Liver (tissue), 9 donors: Measurements from ENCODE around the gene CD7. TPM values are rescaled to one million over a fixed set of nuclear protein-coding genes. Genes with fewer than 3 reads are reported as not detected.

ENCODE experiments used
- DNase-seq: peaks from one replicate; pipeline ENCODE4 v3.0.0-alpha.2; 2017; ENCODE audit warnings: low spot score
- H3K27ac ChIP-seq, 2 donors: one replicate each; pipeline ENCODE4 v1.7.0; 2013; ENCODE audit warnings: inconsistent platforms in 2 of 2, low read length in 2 of 2, control low read depth in 1 of 2, low read depth in 1 of 2, mild to moderate bottlenecking in 1 of 2
- H3K27me3 ChIP-seq, 4 donors: one replicate each; pipeline versions ENCODE4 v1.6.1 to v1.7.0; 2013; ENCODE audit warnings: low read length in 3 of 4, inconsistent platforms in 1 of 4, mild to moderate bottlenecking in 1 of 4, moderate library complexity in 1 of 4; ENCODE audit not compliant: control insufficient read depth in 4 of 4, insufficient read depth in 4 of 4
- H3K36me3 ChIP-seq, 4 donors: one replicate each; pipeline versions ENCODE4 v1.6.1 to v1.7.0; 2013; ENCODE audit warnings: low read length in 3 of 4, mild to moderate bottlenecking in 3 of 4, low read depth in 1 of 4, moderate library complexity in 1 of 4; ENCODE audit not compliant: control insufficient read depth in 4 of 4, insufficient read depth in 3 of 4
- H3K4me1 ChIP-seq, 4 donors: one replicate each; pipeline versions ENCODE4 v1.6.1 to v1.7.0; 2013; ENCODE audit warnings: low read length in 3 of 4, mild to moderate bottlenecking in 3 of 4, moderate library complexity in 1 of 4; ENCODE audit not compliant: control insufficient read depth in 4 of 4, insufficient read depth in 4 of 4
- H3K4me3 ChIP-seq, 3 donors: one replicate each; pipeline versions ENCODE4 v1.6.1 to v1.7.0; 2013; ENCODE audit warnings: low read length in 3 of 3, control low read depth in 1 of 3, low read depth in 1 of 3, mild to moderate bottlenecking in 1 of 3
- H3K9ac ChIP-seq, 2 donors: one replicate each; pipeline ENCODE4 v1.7.0; 2013; ENCODE audit warnings: low read length in 2 of 2, mild to moderate bottlenecking in 2 of 2, moderate library complexity in 2 of 2, control low read depth in 1 of 2, low read depth in 1 of 2
- H3K9me3 ChIP-seq, 4 donors: one replicate each; pipeline versions ENCODE4 v1.6.1 to v1.7.0; 2013; ENCODE audit warnings: low read length in 3 of 4; ENCODE audit not compliant: control insufficient read depth in 4 of 4
- ATF3 ChIP-seq: IDR thresholded peaks from 2 replicates; pipeline ENCODE4 v1.6.1; 2016; ENCODE audit warnings: antibody characterized with exemption
- EGR1 ChIP-seq, 2 donors: IDR thresholded peaks; 2 replicates each; pipeline ENCODE4 v1.6.1; 2016 to 2018; ENCODE audit warnings: antibody characterized with exemption in 2 of 2, low read depth in 2 of 2
- FOXA1 ChIP-seq: IDR thresholded peaks from 2 replicates; pipeline ENCODE4 v1.6.1; 2016; ENCODE audit warnings: antibody characterized with exemption
- FOXA2 ChIP-seq: IDR thresholded peaks from 2 replicates; pipeline ENCODE4 v1.6.1; 2016; ENCODE audit warnings: antibody characterized with exemption
- GABPA ChIP-seq, 2 donors: IDR thresholded peaks in 1 of 2; conservative IDR thresholded peaks in 1 of 2; 2 replicates each; pipeline ENCODE4 v1.6.1; 2016; ENCODE audit warnings: antibody characterized with exemption in 2 of 2, mild to moderate bottlenecking in 1 of 2, moderate library complexity in 1 of 2
- HNF4A ChIP-seq, 2 donors: conservative IDR thresholded peaks; 2 replicates each; pipeline ENCODE4 v1.6.1; 2016; ENCODE audit warnings: antibody characterized with exemption in 2 of 2, mild to moderate bottlenecking in 2 of 2
- MAX ChIP-seq: IDR thresholded peaks from 2 replicates; pipeline ENCODE4 v1.6.1; 2016; ENCODE audit warnings: antibody characterized with exemption
- NR2F2 ChIP-seq: IDR thresholded peaks from 2 replicates; pipeline ENCODE4 v1.6.1; 2016; ENCODE audit warnings: antibody characterized with exemption
- RAD21 ChIP-seq, 2 donors: IDR thresholded peaks; 2 replicates each; pipeline ENCODE4 v1.6.1; 2016; ENCODE audit warnings: antibody characterized with exemption in 2 of 2, mild to moderate bottlenecking in 2 of 2
- SP1 ChIP-seq: IDR thresholded peaks from 2 replicates; pipeline ENCODE4 v1.6.1; 2018; ENCODE audit warnings: antibody characterized with exemption, mild to moderate bottlenecking
- TAF1 ChIP-seq: conservative IDR thresholded peaks from 2 replicates; pipeline ENCODE4 v1.6.1; 2016; ENCODE audit warnings: antibody characterized with exemption, mild to moderate bottlenecking
- ZBTB33 ChIP-seq: IDR thresholded peaks from 2 replicates; pipeline ENCODE4 v1.6.1; 2016; ENCODE audit warnings: antibody characterized with exemption
- WGBS: extraction: QIAGEN DNeasy Blood & Tissue Kit; methylation state at CpG from one replicate; pipeline ENCODE4 v1.1.7; 2013; 5-methylcytosine and 5-hydroxymethylcytosine counted together
- polyA plus RNA-seq, 2 donors: library from polyadenylated mRNA; stranded (reverse) in 1 of 2; unstranded in 1 of 2; fragments of 200-250 nt in 1 of 2; fragments of >200 nt in 1 of 2; fragmentation: Nextera tagmentation in 1 of 2; extraction: Ambion mirVana in 1 of 2; gene quantifications; one replicate each; pipeline versions ENCODE4 v1.2.1 to v1.2.3, GENCODE V29; 2013 to 2015
- total RNA-seq, 2 donors: library from RNA; depleted of rRNA; stranded (reverse); fragments of >200 nt; gene quantifications; one replicate each; pipeline ENCODE4 v1.2.3, GENCODE V29; 2014
- donor health status: healthy.
- donor health status: healthy.
- donor health status: healthy.
- donor health status: healthy.
- donor health status: healthy.

CD7 gene
- total and polyA plus RNA-seq, 4 donors: 1.0 to 1.5 (median 1.4) TPM

- DNase-seq: no peak
- TF ChIP-seq FOXA1: no peak
- 86% methylated on average over 28 of the region's 28 CpGs for WGBS
Measured at GRCh38 chr17:82350182-82351030, 33.0 kb upstream of the CD7 start.

GRCh38 chr17:82349287-82349701 lies 31.9 kb upstream of the CD7 start:
- Histone ChIP-seq H3K4me3 (no peak overlapping the region), H3K27ac (no peak overlapping the region), H3K9me3 (no peaks in the 10 kb centered on the region), H3K36me3 (no peaks in the 10 kb centered on the region), H3K9ac (no peak overlapping the region), H3K27me3 (no peaks in the 10 kb centered on the region), H3K4me1 (peaks cover 0 to 4% (median 2%) of the 10 kb centered on the region in 4 donors)
- TF ChIP-seq HNF4A (conservative IDR thresholded peaks at IDR 0.05) (no peak), MAX (no peak)
- no peak for DNase-seq
- 73% methylated on average over 11 of the region's 11 CpGs for WGBS

More at GRCh38 chr17:82350182-82351030, 33.0 kb upstream of the CD7 start:
- Histone ChIP-seq H3K27me3 (no peaks in the 10 kb centered on the region), H3K4me1 (peaks cover 0 to 5% (median 3%) of the 10 kb centered on the region in 4 donors), H3K27ac (no peak overlapping the region), H3K36me3 (no peaks in the 10 kb centered on the region), H3K9ac (no peak overlapping the region), H3K9me3 (no peaks in the 10 kb centered on the region), H3K4me3 (no peak overlapping the region)

- no peak for DNase-seq
- peaks cover 0 to 4% (median 2%) of the 10 kb centered on the region in 4 donors for H3K4me1 ChIP-seq
- no peak for TF ChIP-seq FOXA2
- no peak for TF ChIP-seq ZBTB33
- no peak for TF ChIP-seq FOXA1
- TF ChIP-seq SP1: no peak
- TF ChIP-seq EGR1 (IDR thresholded peaks at IDR 0.05; ENCODE audit: low read depth in 2 of 2): no peak
- no peak for TF ChIP-seq GABPA (IDR thresholded peaks at IDR 0.05 in 1 of 2, conservative IDR thresholded peaks at IDR 0.05 in 1 of 2)
- no peak for TF ChIP-seq TAF1
- no peak for TF ChIP-seq ATF3
- TF ChIP-seq NR2F2: no peak
- no peak for TF ChIP-seq RAD21 (IDR thresholded peaks at IDR 0.05)
- no peak overlapping the region for H3K27ac ChIP-seq
- H3K36me3 ChIP-seq: no peaks in the 10 kb centered on the region
- WGBS: 79% methylated on average over 11 of the region's 11 CpGs
- H3K9me3 ChIP-seq: no peaks in the 10 kb centered on the region
- H3K9ac ChIP-seq: no peak overlapping the region
- no peaks in the 10 kb centered on the region for H3K27me3 ChIP-seq
- H3K4me3 ChIP-seq: no peak overlapping the region
Measured at GRCh38 chr17:82348866-82349265, 31.5 kb upstream of the CD7 start.
